Measurements from ENCODE around the gene CASS4. TPM values are rescaled to one million over a fixed set of nuclear protein-coding genes. Genes with fewer than 3 reads are reported as not detected.

Gene CASS4
- under 0.01 and 1.5 TPM in 2 replicates for total RNA-seq

GRCh38 chr20:56411759-56412472 lies at the start of gene CASS4:
CASS4 (plus strand) TSS chr20:56412260; CDS start chr20:56412459, 199 bp downstream.

GRCh38 chr20:56392132-56392880 lies 19.8 kb upstream of the CASS4 start, which contains the start of the genes AURKA and CSTF1:
AURKA (minus strand) TSS chr20:56392215; CDS start chr20:56388197, 4,018 bp downstream.
CSTF1 (plus strand) TSS chr20:56392645; CDS start chr20:56395553, 2,908 bp downstream.

GRCh38 chr20:56468316-56469076 lies 56.4 kb downstream of the CASS4 start, which contains the start of gene RTF2:
RTF2 (plus strand) TSS chr20:56468627; CDS start chr20:56468698, 71 bp downstream.

Small RNA genes lying within 50 kb of the gene (small RNA-seq; reads per million reads assigned to genes)
- not detected for gene RPL39P

Other genes starting within 250 kb of the CASS4 start
- gene MC3R, start 163.5 kb upstream of the CASS4 start, total RNA-seq, result not detected in 2 replicates
- gene FAM210B, start 53.3 kb upstream of the CASS4 start, total RNA-seq, result 37.3 and 38.1 TPM in 2 replicates
- gene AURKA, start 20.0 kb upstream of the CASS4 start, total RNA-seq, result 8.6 and 20.0 TPM in 2 replicates
- 32.2 and 36.1 TPM in 2 replicates for gene CSTF1, start 19.6 kb upstream of the CASS4 start, total RNA-seq
- 55.0 and 68.0 TPM in 2 replicates for gene RTF2, start 56.4 kb downstream of the CASS4 start, total RNA-seq
- 0.33 and 0.79 TPM in 2 replicates for gene FAM209A, start 112.5 kb downstream of the CASS4 start, total RNA-seq
- gene FAM209B, start 121.0 kb downstream of the CASS4 start, total RNA-seq, result not detected in 2 replicates
- 39.7 and 46.0 TPM in 2 replicates for gene TFAP2C, start 217.0 kb downstream of the CASS4 start, total RNA-seq

Data from placental epithelial cell (primary cell).